CD4-positive, CD25-positive, alpha-beta regulatory T cell (primary cell): Measurements from ENCODE around the gene CS. TPM values are rescaled to one million over a fixed set of nuclear protein-coding genes. Genes with fewer than 3 reads are reported as not detected.

Experiments
- ATAC-seq, 2 donors: fragments of 150-1000 bp; cut with Tn5 transposase; one replicate each; pipeline ENCODE4 v1.10.0; 2021; ENCODE audit warnings: low read depth in 2 of 2, moderate number of reproducible peaks in 2 of 2, moderate library complexity in 1 of 2
- DNase-seq, 3 donors: peaks; one replicate each; pipeline versions ENCODE4 v3.0.0 to v3.0.0-alpha.2; 2012 to 2022; ENCODE audit warnings: mixed read lengths in 1 of 3
- H3K27ac ChIP-seq: one replicate; pipeline ENCODE4 v1.7.0; 2013; ENCODE audit warnings: mild to moderate bottlenecking, low read length; ENCODE audit not compliant: insufficient read depth, poor library complexity, severe bottlenecking
- H3K27me3 ChIP-seq: one replicate; pipeline ENCODE4 v1.7.0; 2013; ENCODE audit warnings: low read length; ENCODE audit not compliant: control insufficient read depth, insufficient read depth
- H3K36me3 ChIP-seq: one replicate; pipeline ENCODE4 v1.7.0; 2013; ENCODE audit warnings: mild to moderate bottlenecking, low read length, moderate library complexity; ENCODE audit not compliant: control insufficient read depth, insufficient read depth
- H3K4me1 ChIP-seq: 2 replicates; pipeline ENCODE4 v1.7.0; 2013; ENCODE audit warnings: mild to moderate bottlenecking, low read length; ENCODE audit not compliant: insufficient read depth, control insufficient read depth, poor library complexity, severe bottlenecking
- H3K4me3 ChIP-seq: one replicate; pipeline ENCODE4 v1.7.0; 2013; ENCODE audit warnings: low read depth, mild to moderate bottlenecking, low read length, moderate library complexity
- H3K9me3 ChIP-seq, 2 experiments: 1 replicate in 1 of 2; 2 replicates in 1 of 2; pipeline ENCODE4 v1.7.0; 2013; ENCODE audit warnings: low read length in 2 of 2, mild to moderate bottlenecking in 1 of 2, moderate library complexity in 1 of 2; ENCODE audit not compliant: control insufficient read depth in 2 of 2
- H3K27ac Mint-ChIP-seq, 3 donors: one replicate each; pipeline ENCODE4 v1.8.0; 2020 to 2022; ENCODE audit warnings: mild to moderate bottlenecking in 3 of 3, mixed read lengths in 3 of 3, moderate library complexity in 2 of 3
- H3K27me3 Mint-ChIP-seq: one replicate; pipeline ENCODE4 v1.8.0; 2022; ENCODE audit warnings: mild to moderate bottlenecking, mixed read lengths
- H3K36me3 Mint-ChIP-seq: one replicate; pipeline ENCODE4 v1.8.0; 2020; ENCODE audit warnings: mixed read lengths
- H3K4me1 Mint-ChIP-seq, 4 donors: one replicate each; pipeline ENCODE4 v1.8.0; 2020 to 2022; ENCODE audit warnings: mixed read lengths in 4 of 4, mild to moderate bottlenecking in 1 of 4
- H3K4me3 Mint-ChIP-seq, 4 donors: one replicate each; pipeline ENCODE4 v1.8.0; 2020 to 2022; ENCODE audit warnings: mild to moderate bottlenecking in 4 of 4, mixed read lengths in 4 of 4, moderate library complexity in 3 of 4
- H3K9me3 Mint-ChIP-seq, 7 donors: one replicate each; pipeline ENCODE4 v1.8.0; 2020 to 2022; ENCODE audit warnings: mixed read lengths in 7 of 7, mild to moderate bottlenecking in 3 of 7, moderate library complexity in 2 of 7
- polyA plus RNA-seq, 4 donors: library from polyadenylated mRNA; unstranded; fragments of 300-500 nt; fragmentation: Illumina TruSeq; gene quantifications; one replicate each; pipeline ENCODE4 v1.2.3, GENCODE V29; 2021
- total RNA-seq: library from RNA; stranded (reverse); gene quantifications from one replicate; pipeline ENCODE4 v1.2.3, GENCODE V29; 2022

Gene CS
- total and polyA plus RNA-seq, 5 donors from 2014 or later = 69.3 to 173 (median 77.3) TPM

- H3K4me3 Mint-ChIP-seq = no peak overlapping the region
- Histone ChIP-seq H3K27ac (no peak overlapping the region), H3K36me3 (peaks cover 72% of the 10 kb centered on the region), H3K27me3 (no peaks in the 10 kb centered on the region), H3K9me3 (no peaks in the 10 kb centered on the region), H3K4me3 (no peak overlapping the region), H3K4me1 (no peaks in the 10 kb centered on the region)
- DNase-seq (no peak), ATAC-seq (no peak)
- no peaks in the 10 kb centered on the region for H3K9me3 Mint-ChIP-seq
- peaks cover 30% of the 10 kb centered on the region for H3K36me3 Mint-ChIP-seq
- H3K27me3 Mint-ChIP-seq = no peaks in the 10 kb centered on the region
- H3K4me1 Mint-ChIP-seq = no peaks in the 10 kb centered on the region
- H3K27ac Mint-ChIP-seq = no peak overlapping the region
Measured at GRCh38 chr12:56243731-56244181, 56.4 kb downstream of the CS start.

- DNase-seq = no peak
- Mint-ChIP-seq H3K27ac (no peak overlapping the region), H3K4me1 (no peaks in the 10 kb centered on the region), H3K27me3 (no peaks in the 10 kb centered on the region), H3K9me3 (no peaks in the 10 kb centered on the region), H3K36me3 (peaks cover 30% of the 10 kb centered on the region), H3K4me3 (no peak overlapping the region)
- Histone ChIP-seq H3K27me3 (no peaks in the 10 kb centered on the region), H3K4me3 (no peak overlapping the region), H3K27ac (no peak overlapping the region), H3K4me1 (no peaks in the 10 kb centered on the region), H3K9me3 (no peaks in the 10 kb centered on the region), H3K36me3 (peaks cover 65% of the 10 kb centered on the region)
- ATAC-seq = no peak
Measured at GRCh38 chr12:56242986-56243385, 57.1 kb downstream of the CS start.

- H3K4me1 Mint-ChIP-seq = no peaks in the 10 kb centered on the region
- no peaks in the 10 kb centered on the region for H3K4me1 ChIP-seq
- peaks cover 23% of the 10 kb centered on the region for H3K36me3 Mint-ChIP-seq
- DNase-seq (no peak), ATAC-seq (no peak)
- peak overlapping the region in 1 of 3 donors; percentile 35 for H3K27ac Mint-ChIP-seq
- no peaks in the 10 kb centered on the region for H3K9me3 ChIP-seq
- H3K4me3 ChIP-seq = no peak overlapping the region
- H3K4me3 Mint-ChIP-seq = no peak overlapping the region
- H3K27ac ChIP-seq = no peak overlapping the region
- H3K36me3 ChIP-seq = peaks cover 53% of the 10 kb centered on the region
- H3K27me3 Mint-ChIP-seq = no peaks in the 10 kb centered on the region
- no peaks in the 10 kb centered on the region for H3K9me3 Mint-ChIP-seq
- H3K27me3 ChIP-seq = no peaks in the 10 kb centered on the region
Measured at GRCh38 chr12:56241424-56242303, 58.5 kb downstream of the CS start.

- H3K4me3 Mint-ChIP-seq = no peak overlapping the region
- Histone ChIP-seq H3K4me1 (no peaks in the 10 kb centered on the region), H3K27ac (no peak overlapping the region), H3K36me3 (peaks cover 21% of the 10 kb centered on the region), H3K27me3 (no peaks in the 10 kb centered on the region), H3K9me3 (no peaks in the 10 kb centered on the region), H3K4me3 (no peak overlapping the region)
- H3K36me3 Mint-ChIP-seq = peaks cover 10% of the 10 kb centered on the region
- H3K4me1 Mint-ChIP-seq = peaks cover 0 to 3% (median 1%) of the 10 kb centered on the region in 4 donors
- no peaks in the 10 kb centered on the region for H3K9me3 Mint-ChIP-seq
- H3K27ac Mint-ChIP-seq = no peak overlapping the region
- H3K27me3 Mint-ChIP-seq = no peaks in the 10 kb centered on the region
- ATAC-seq (no peak), DNase-seq (no peak)
Measured at GRCh38 chr12:56237552-56237951, 62.6 kb downstream of the CS start.

- no peak overlapping the region for H3K27ac ChIP-seq
- Mint-ChIP-seq H3K36me3 (peaks cover 10% of the 10 kb centered on the region), H3K4me1 (peaks cover 0 to 3% (median 1%) of the 10 kb centered on the region in 4 donors), H3K9me3 (no peaks in the 10 kb centered on the region), H3K27ac (no peak overlapping the region), H3K4me3 (peak overlapping the region in 1 of 4 donors; percentile 4), H3K27me3 (no peaks in the 10 kb centered on the region)
- H3K4me3 ChIP-seq = no peak overlapping the region
- no peaks in the 10 kb centered on the region for H3K27me3 ChIP-seq
- no peaks in the 10 kb centered on the region for H3K9me3 ChIP-seq
- peaks cover 15% of the 10 kb centered on the region for H3K36me3 ChIP-seq
- H3K4me1 ChIP-seq = no peaks in the 10 kb centered on the region
- no peak for DNase-seq
- no peak for ATAC-seq
Measured at GRCh38 chr12:56236985-56237384, 63.1 kb downstream of the CS start.

- Histone ChIP-seq H3K9me3 (no peaks in the 10 kb centered on the region), H3K27ac (no peak overlapping the region), H3K4me3 (no peak overlapping the region), H3K4me1 (no peaks in the 10 kb centered on the region), H3K36me3 (peaks cover 7% of the 10 kb centered on the region), H3K27me3 (no peaks in the 10 kb centered on the region)
- DNase-seq = no peak
- Mint-ChIP-seq H3K9me3 (no peaks in the 10 kb centered on the region), H3K27me3 (no peaks in the 10 kb centered on the region), H3K4me3 (no peak overlapping the region), H3K27ac (no peak overlapping the region), H3K36me3 (peaks cover 8% of the 10 kb centered on the region), H3K4me1 (peaks cover 0 to 3% (median 1%) of the 10 kb centered on the region in 4 donors)
- no peak for ATAC-seq
Measured at GRCh38 chr12:56236091-56236490, 64.0 kb downstream of the CS start.

GRCh38 chr12:56234746-56235436 is 65.2 kb downstream of the CS start:
- H3K36me3 Mint-ChIP-seq = peaks cover 3% of the 10 kb centered on the region
- H3K4me1 ChIP-seq = no peaks in the 10 kb centered on the region
- no peaks in the 10 kb centered on the region for H3K9me3 ChIP-seq
- H3K27me3 ChIP-seq = no peaks in the 10 kb centered on the region
- no peaks in the 10 kb centered on the region for H3K27me3 Mint-ChIP-seq
- H3K4me1 Mint-ChIP-seq = peaks cover 0 to 3% (median 1%) of the 10 kb centered on the region in 4 donors
- H3K27ac ChIP-seq = no peak overlapping the region
- no peaks in the 10 kb centered on the region for H3K9me3 Mint-ChIP-seq
- no peak overlapping the region for H3K4me3 ChIP-seq
- peak overlapping the region in 1 of 3 donors; percentile 11 for H3K27ac Mint-ChIP-seq
- H3K36me3 ChIP-seq = no peaks in the 10 kb centered on the region
- DNase-seq (no peak), ATAC-seq (no peak)
- H3K4me3 Mint-ChIP-seq = no peak overlapping the region
